B cell (primary cell): ENCODE measurements around the gene TSPAN15. TPM values are rescaled to one million over a fixed set of nuclear protein-coding genes. Genes with fewer than 3 reads are reported as not detected.

ENCODE experiments used
- ATAC-seq: fragments of 200-7000 bp; cut with Tn5 transposase; one replicate; pipeline ENCODE4 v1.10.0; 2021; ENCODE audit warnings: low read depth, mild to moderate bottlenecking, moderate number of reproducible peaks, moderate library complexity
- CTCF ChIA-PET: fragments of 350-600 bp; sonication (Branson Sonifier 250); formaldehyde crosslinking; loops from one replicate; lab custom pipeline; 2021; ENCODE audit warnings: antibody characterized with exemption, inconsistent platforms; lab: Charles Lee
- POLR2A ChIA-PET: fragments of 350-600 bp; sonication (Branson Sonifier 250); formaldehyde crosslinking; loops from one replicate; lab custom pipeline; 2021; ENCODE audit warnings: antibody characterized with exemption; lab: Charles Lee
- DNase-seq: peaks from one replicate; pipeline ENCODE4 v3.0.0; 2013
- H2AFZ ChIP-seq: 2 replicates; pipeline ENCODE4 v1.6.1; 2012; ENCODE audit warnings: mild to moderate bottlenecking, low read depth, low read length; ENCODE audit not compliant: insufficient read depth, poor library complexity, severe bottlenecking
- H3K27ac ChIP-seq, 2 donors: 1 replicate in 1 of 2; 2 replicates in 1 of 2; pipeline ENCODE4 v1.5.1; 2012 to 2013; ENCODE audit warnings: low read length in 2 of 2, mild to moderate bottlenecking in 2 of 2, moderate library complexity in 1 of 2
- H3K27me3 ChIP-seq, 4 experiments: fragments of 200-600 bp in 1 of 4; sonication (generic) in 1 of 4; replicated peaks in 1 of 4; 1 replicate in 2 of 4; 2 replicates in 2 of 4; pipeline versions ENCODE4 v1.6.1 to v1.7.0; 2013 to 2016; ENCODE audit warnings: low read length in 3 of 4, mild to moderate bottlenecking in 2 of 4, mixed read lengths in 1 of 4, moderate library complexity in 1 of 4; ENCODE audit not compliant: insufficient read depth in 4 of 4, control insufficient read depth in 3 of 4; ENCODE audit errors: control extremely low read depth in 1 of 4
- H3K36me3 ChIP-seq, 2 experiments: replicated peaks in 1 of 2; 1 replicate in 1 of 2; 2 replicates in 1 of 2; pipeline versions ENCODE4 v1.6.1 to v1.7.1; 2013; ENCODE audit warnings: low read length in 1 of 2; ENCODE audit not compliant: insufficient read depth in 2 of 2, control insufficient read depth in 1 of 2; ENCODE audit errors: control extremely low read depth in 1 of 2, extremely low read depth in 1 of 2
- H3K4me1 ChIP-seq, 2 donors: fragments of 200-600 bp in 1 of 2; sonication (generic) in 1 of 2; 1 replicate in 1 of 2; 2 replicates in 1 of 2; pipeline versions ENCODE4 v1.5.1 to v1.6.1; 2013 to 2017; ENCODE audit warnings: low read length in 2 of 2; ENCODE audit not compliant: control insufficient read depth in 2 of 2, insufficient read depth in 2 of 2
- H3K4me2 ChIP-seq: replicated peaks from 2 replicates; pipeline ENCODE3; 2012; ENCODE audit warnings: mild to moderate bottlenecking, low read depth, low read length; ENCODE audit not compliant: poor library complexity, severe bottlenecking
- H3K4me3 ChIP-seq, 5 experiments: fragments of 200-600 bp in 1 of 5; sonication (generic) in 1 of 5; 1 replicate in 3 of 5; 2 replicates in 2 of 5; pipeline versions ENCODE4 v1.5.1 to v1.7.0; 2011 to 2016; ENCODE audit warnings: low read length in 4 of 5, mild to moderate bottlenecking in 4 of 5, low read depth in 2 of 5, control low read depth in 1 of 5, moderate library complexity in 1 of 5; ENCODE audit not compliant: insufficient read depth in 1 of 5; ENCODE audit errors: control extremely low read depth in 1 of 5, extremely low read depth in 1 of 5
- H3K79me2 ChIP-seq: fragments of 200-600 bp; sonication (generic); one replicate; pipeline ENCODE4 v1.6.0; 2016; ENCODE audit warnings: low read length; ENCODE audit not compliant: control insufficient read depth, insufficient read depth
- H3K9ac ChIP-seq: fragments of 200-600 bp; sonication (generic); 2 replicates; pipeline ENCODE4 v1.6.1; 2017; ENCODE audit warnings: mild to moderate bottlenecking, low read length, moderate library complexity
- H3K9me3 ChIP-seq, 3 donors: one replicate each; pipeline versions ENCODE4 v1.6.1 to v1.7.1; 2013; ENCODE audit warnings: low read length in 2 of 3; ENCODE audit not compliant: control insufficient read depth in 2 of 3, insufficient read depth in 1 of 3; ENCODE audit errors: control extremely low read depth in 1 of 3
- H4K20me1 ChIP-seq: 2 replicates; pipeline ENCODE4 v1.6.0; 2012; ENCODE audit warnings: mild to moderate bottlenecking, low read length; ENCODE audit not compliant: insufficient read depth, control insufficient read depth, poor library complexity, severe bottlenecking
- H3K27ac Mint-ChIP-seq: one replicate; pipeline ENCODE4 v1.8.0; 2021; ENCODE audit warnings: mixed read lengths
- H3K27me3 Mint-ChIP-seq: one replicate; pipeline ENCODE4 v1.8.0; 2021; ENCODE audit warnings: mixed read lengths
- H3K4me1 Mint-ChIP-seq: one replicate; pipeline ENCODE4 v1.8.0; 2021; ENCODE audit warnings: mixed read lengths
- H3K4me3 Mint-ChIP-seq: one replicate; pipeline ENCODE4 v1.8.0; 2021; ENCODE audit warnings: mixed read lengths
- H3K9me3 Mint-ChIP-seq: one replicate; pipeline ENCODE4 v1.8.0; 2022; ENCODE audit warnings: mixed read lengths; ENCODE audit not compliant: insufficient read depth
- EZH2 ChIP-seq: IDR thresholded peaks from 2 replicates; pipeline ENCODE4 v1.6.1; 2012; ENCODE audit warnings: borderline replicate concordance, low read depth, mild to moderate bottlenecking, moderate library complexity, low read length; ENCODE audit not compliant: insufficient read depth, poor library complexity, severe bottlenecking
- WGBS: methylation state at CpG from one replicate; pipeline ENCODE4 v1.1.5; 2013; ENCODE audit warnings: missing lambda C conversion rate; ENCODE audit not compliant: insufficient coverage; 5-methylcytosine and 5-hydroxymethylcytosine counted together
- intact Hi-C: fragments of 100-400 bp; cut with micrococcal nuclease; formaldehyde crosslinking; loops from one replicate; pipeline ENCODE4 v1.10.0; 2022
- polyA plus RNA-seq: library from polyadenylated mRNA; depleted of rRNA; stranded (reverse); fragments of >200 nt; gene quantifications from 2 replicates; pipeline ENCODE4 v1.2.3, GENCODE V29; 2012
- total RNA-seq, 2 donors: library from RNA; stranded (reverse); fragments of 120-200 nt in 1 of 2; gene quantifications; 1 replicate in 1 of 2; 2 replicates in 1 of 2; pipeline versions ENCODE4 v1.2.3 to v1.2.4, GENCODE V29; 2013 to 2022
- TF ChIP-seq, protein P1 (sequence below): fragments of 200-600 bp; IDR thresholded peaks from one replicate; pipeline ENCODE4 v1.8.0; 2022; ENCODE audit warnings: antibody characterized with exemption, mild to moderate bottlenecking

Gene TSPAN15
- total and polyA plus RNA-seq, 2 donors (not counting 1 experiment from before 2014, with no cell fraction given), result 0.13 to 0.52 TPM

- no peak overlapping the region for H3K27ac Mint-ChIP-seq
- H3K9me3 Mint-ChIP-seq, result no peaks in the 10 kb centered on the region
- no peaks in the 10 kb centered on the region for H3K4me1 ChIP-seq
- H3K79me2 ChIP-seq, result no peaks in the 10 kb centered on the region
- H3K27me3 Mint-ChIP-seq, result no peaks in the 10 kb centered on the region
- ATAC-seq, result no peak
- H3K36me3 ChIP-seq, result no peaks in the 10 kb centered on the region
- no peak overlapping the region for H3K4me3 ChIP-seq
- no peak overlapping the region for H3K9ac ChIP-seq
- no peak overlapping the region for H3K4me2 ChIP-seq
- no peaks in the 10 kb centered on the region for H3K4me1 Mint-ChIP-seq
- H3K27ac ChIP-seq, result no peak overlapping the region
- TF ChIP-seq, protein P1, sequence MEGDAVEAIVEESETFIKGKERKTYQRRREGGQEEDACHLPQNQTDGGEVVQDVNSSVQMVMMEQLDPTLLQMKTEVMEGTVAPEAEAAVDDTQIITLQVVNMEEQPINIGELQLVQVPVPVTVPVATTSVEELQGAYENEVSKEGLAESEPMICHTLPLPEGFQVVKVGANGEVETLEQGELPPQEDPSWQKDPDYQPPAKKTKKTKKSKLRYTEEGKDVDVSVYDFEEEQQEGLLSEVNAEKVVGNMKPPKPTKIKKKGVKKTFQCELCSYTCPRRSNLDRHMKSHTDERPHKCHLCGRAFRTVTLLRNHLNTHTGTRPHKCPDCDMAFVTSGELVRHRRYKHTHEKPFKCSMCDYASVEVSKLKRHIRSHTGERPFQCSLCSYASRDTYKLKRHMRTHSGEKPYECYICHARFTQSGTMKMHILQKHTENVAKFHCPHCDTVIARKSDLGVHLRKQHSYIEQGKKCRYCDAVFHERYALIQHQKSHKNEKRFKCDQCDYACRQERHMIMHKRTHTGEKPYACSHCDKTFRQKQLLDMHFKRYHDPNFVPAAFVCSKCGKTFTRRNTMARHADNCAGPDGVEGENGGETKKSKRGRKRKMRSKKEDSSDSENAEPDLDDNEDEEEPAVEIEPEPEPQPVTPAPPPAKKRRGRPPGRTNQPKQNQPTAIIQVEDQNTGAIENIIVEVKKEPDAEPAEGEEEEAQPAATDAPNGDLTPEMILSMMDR, result no peak
- no peak for TF ChIP-seq EZH2
- CTCF ChIA-PET, result no interaction called here
- intact Hi-C loops, result no loop called here
- WGBS, result 42% methylated on average over 9 of the region's 11 CpGs
- no peak for DNase-seq
- H3K4me3 Mint-ChIP-seq, result no peak overlapping the region
- no peaks in the 10 kb centered on the region for H4K20me1 ChIP-seq
- POLR2A ChIA-PET, result no interaction called here
- no peaks in the 10 kb centered on the region for H3K9me3 ChIP-seq
- H3K27me3 ChIP-seq, result no peaks in the 10 kb centered on the region
- H2AFZ ChIP-seq, result no peak overlapping the region
These were observed 46.5 kb downstream of the TSPAN15 start for GRCh38 chr10:69497611-69498390.

GRCh38 chr10:69498711-69499471 lies 47.6 kb downstream of the TSPAN15 start:
- H4K20me1 ChIP-seq, result no peaks in the 10 kb centered on the region
- no peak for ATAC-seq
- intact Hi-C loops, result no loop called here
- Mint-ChIP-seq H3K4me1 (no peaks in the 10 kb centered on the region), H3K27me3 (no peaks in the 10 kb centered on the region), H3K9me3 (no peaks in the 10 kb centered on the region), H3K4me3 (no peak overlapping the region), H3K27ac (no peak overlapping the region)
- no peak for TF ChIP-seq EZH2
- TF ChIP-seq, protein P1, result no peak
- DNase-seq, result no peak
- POLR2A ChIA-PET, result no interaction called here
- H3K4me1 ChIP-seq, result no peaks in the 10 kb centered on the region
- H3K36me3 ChIP-seq, result no peaks in the 10 kb centered on the region
- H3K9me3 ChIP-seq, result no peaks in the 10 kb centered on the region
- WGBS, result 88% methylated on average over 6 of the region's 10 CpGs
- no peak overlapping the region for H3K27ac ChIP-seq
- H3K9ac ChIP-seq, result no peak overlapping the region
- CTCF ChIA-PET, result no interaction called here
- H3K79me2 ChIP-seq, result no peaks in the 10 kb centered on the region
- no peak overlapping the region for H3K4me2 ChIP-seq
- no peak overlapping the region for H2AFZ ChIP-seq
- H3K4me3 ChIP-seq, result no peak overlapping the region
- H3K27me3 ChIP-seq, result no peaks in the 10 kb centered on the region
